Neural cell (in vitro differentiated cells): Measurements from ENCODE around the gene RSRP1. TPM values are rescaled to one million over a fixed set of nuclear protein-coding genes. Genes with fewer than 3 reads are reported as not detected.

Source experiments
- H2AFZ ChIP-seq: fragments of 200-600, 300-800 bp; sonication (generic), shearing (Covaris generic); 2 replicates; pipeline ENCODE4 v1.6.0; 2014; ENCODE audit warnings: low read depth, mild to moderate bottlenecking, antibody characterized with exemption, low read length, moderate library complexity
- H3F3A ChIP-seq: fragments of 200-600 bp; shearing (Covaris generic); 2 replicates; pipeline ENCODE4 v1.6.1; 2016; ENCODE audit warnings: mild to moderate bottlenecking, moderate library complexity, mixed read lengths, antibody characterized with exemption, low read length; ENCODE audit not compliant: insufficient read depth, poor library complexity, severe bottlenecking
- H3K27ac ChIP-seq: fragments of 200-600, 300-800 bp; sonication (generic), shearing (Covaris generic); 2 replicates; pipeline ENCODE4 v1.5.1; 2014; ENCODE audit warnings: mild to moderate bottlenecking, low read length, moderate library complexity
- H3K27me3 ChIP-seq: fragments of 300-800, 200-600 bp; sonication (generic), shearing (Covaris generic); 2 replicates; pipeline ENCODE4 v1.6.0; 2014; ENCODE audit warnings: mild to moderate bottlenecking, low read depth, low read length, moderate library complexity; ENCODE audit not compliant: insufficient read depth
- H3K36me3 ChIP-seq: fragments of 300-800, 200-600 bp; sonication (generic), shearing (Covaris generic); 2 replicates; pipeline ENCODE4 v1.5.1; 2014; ENCODE audit warnings: mild to moderate bottlenecking, antibody characterized with exemption, low read length, moderate library complexity; ENCODE audit not compliant: insufficient read depth
- H3K4me2 ChIP-seq: fragments of 300-800, 200-600 bp; sonication (generic), shearing (Covaris generic); 2 replicates; pipeline ENCODE4 v1.6.0; 2014; ENCODE audit warnings: mild to moderate bottlenecking, low read length
- H3K4me3 ChIP-seq: fragments of 300-800, 200-600 bp; sonication (generic), shearing (Covaris generic); 2 replicates; pipeline ENCODE4 v1.5.1; 2014; ENCODE audit warnings: mild to moderate bottlenecking, low read length, moderate library complexity
- H3K79me2 ChIP-seq: fragments of 200-600 bp; shearing (Covaris generic); replicated peaks from 2 replicates; pipeline ENCODE4 v1.6.0; 2014; ENCODE audit warnings: mild to moderate bottlenecking, low read length, moderate library complexity; ENCODE audit not compliant: insufficient read depth
- H3K9ac ChIP-seq: fragments of 300-800, 200-600 bp; sonication (generic), shearing (Covaris generic); 2 replicates; pipeline ENCODE4 v1.6.1; 2016; ENCODE audit warnings: mild to moderate bottlenecking, low read length, mixed read lengths
- H3K9me2 ChIP-seq: fragments of 200-600 bp; shearing (Covaris generic); 2 replicates; pipeline ENCODE4 v1.6.1; 2016; ENCODE audit warnings: mild to moderate bottlenecking, low read length, mixed read lengths; ENCODE audit not compliant: insufficient read depth
- H3K9me3 ChIP-seq: fragments of 200-600, 300-800 bp; sonication (generic), shearing (Covaris generic); 2 replicates; pipeline ENCODE4 v1.6.1; 2016; ENCODE audit warnings: mild to moderate bottlenecking, mixed run types, low read length, moderate library complexity, mixed read lengths
- H4K20me1 ChIP-seq: fragments of 200-600 bp; shearing (Covaris generic); 2 replicates; pipeline ENCODE4 v1.6.1; 2016; ENCODE audit warnings: mild to moderate bottlenecking, mixed run types; ENCODE audit not compliant: insufficient read depth
- EP300 ChIP-seq: fragments of 450-650 bp; conservative IDR thresholded peaks from 2 replicates; pipeline ENCODE4 v1.6.1; 2014; ENCODE audit warnings: antibody characterized with exemption, mild to moderate bottlenecking, moderate library complexity; ENCODE audit not compliant: poor library complexity, severe bottlenecking
- EZH2 ChIP-seq: fragments of 200-600, 300-800 bp; shearing (Covaris generic), sonication (generic); IDR thresholded peaks from 2 replicates; pipeline ENCODE4 v1.6.1; 2014; ENCODE audit warnings: antibody characterized with exemption, low read length, borderline replicate concordance, mild to moderate bottlenecking; ENCODE audit not compliant: insufficient read depth, poor library complexity, severe bottlenecking
- MXI1 ChIP-seq: fragments of 450-650 bp; conservative IDR thresholded peaks from 2 replicates; pipeline ENCODE4 v1.6.1; 2014; ENCODE audit warnings: antibody characterized with exemption, mild to moderate bottlenecking; ENCODE audit not compliant: poor library complexity, severe bottlenecking
- POLR2AphosphoS5 ChIP-seq: IDR thresholded peaks from 2 replicates; pipeline ENCODE4 v1.6.1; 2012
- RAD21 ChIP-seq: fragments of 450-650 bp; conservative IDR thresholded peaks from 2 replicates; pipeline ENCODE4 v1.6.1; 2014; ENCODE audit warnings: antibody characterized with exemption, mild to moderate bottlenecking, moderate library complexity
- SMC3 ChIP-seq: fragments of 450-650 bp; conservative IDR thresholded peaks from 2 replicates; pipeline ENCODE4 v1.6.1; 2014; ENCODE audit warnings: antibody characterized with exemption, mild to moderate bottlenecking, moderate library complexity; ENCODE audit not compliant: poor library complexity
- TAF1 ChIP-seq: IDR thresholded peaks from 2 replicates; pipeline ENCODE4 v1.6.1; 2012; ENCODE audit warnings: low read depth
- polyA plus RNA-seq: library from polyadenylated mRNA; depleted of rRNA; stranded (reverse); fragments of >200 nt; gene quantifications from 2 replicates; pipeline ENCODE4 v1.2.3, GENCODE V29; 2014
- TF ChIP-seq, protein P1 (sequence below): IDR thresholded peaks from 2 replicates; pipeline ENCODE4 v1.6.1; 2012; ENCODE audit warnings: borderline replicate concordance
- TF ChIP-seq, protein P2 (sequence below): fragments of 450-650 bp; IDR thresholded peaks from 2 replicates; pipeline ENCODE4 v1.5.1; 2014; ENCODE audit warnings: antibody characterized with exemption, mild to moderate bottlenecking, moderate library complexity; ENCODE audit not compliant: poor library complexity, severe bottlenecking

The RSRP1 gene
- polyA plus RNA-seq, 1 donor from 2014 or later: 152 TPM

DNA sequence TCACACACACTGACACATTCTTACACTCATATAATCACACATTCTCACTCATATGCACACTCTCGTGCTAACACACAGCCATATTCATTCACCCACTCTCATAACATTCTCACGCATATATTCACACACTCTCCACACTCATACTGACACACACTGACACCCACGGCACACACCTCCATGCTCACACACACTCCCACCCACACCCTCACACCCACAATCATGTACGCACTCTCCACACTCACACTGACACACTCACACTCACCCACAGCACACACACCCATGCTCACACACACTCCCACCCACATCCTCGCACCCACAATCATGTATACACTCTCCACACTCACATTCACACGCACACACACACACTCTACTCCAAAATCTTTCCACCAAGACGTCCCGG, 53.2 kb downstream of the RSRP1 start:
- Histone ChIP-seq H3F3A (no peaks in the 10 kb centered on the region), H3K9me2 (no peaks in the 10 kb centered on the region), H3K9ac (no peak overlapping the region), H3K27me3 (no peaks in the 10 kb centered on the region), H3K27ac (no peak overlapping the region), H3K4me2 (no peak overlapping the region), H4K20me1 (no peaks in the 10 kb centered on the region), H2AFZ (no peak overlapping the region), H3K79me2 (no peaks in the 10 kb centered on the region), H3K4me3 (no peak overlapping the region), H3K9me3 (no peaks in the 10 kb centered on the region), H3K36me3 (no peaks in the 10 kb centered on the region)
- TF ChIP-seq EP300 (no peak), RAD21 (no peak), POLR2AphosphoS5 (no peak), SMC3 (no peak), MXI1 (no peak), EZH2 (no peak)
- TF ChIP-seq, protein P1, sequence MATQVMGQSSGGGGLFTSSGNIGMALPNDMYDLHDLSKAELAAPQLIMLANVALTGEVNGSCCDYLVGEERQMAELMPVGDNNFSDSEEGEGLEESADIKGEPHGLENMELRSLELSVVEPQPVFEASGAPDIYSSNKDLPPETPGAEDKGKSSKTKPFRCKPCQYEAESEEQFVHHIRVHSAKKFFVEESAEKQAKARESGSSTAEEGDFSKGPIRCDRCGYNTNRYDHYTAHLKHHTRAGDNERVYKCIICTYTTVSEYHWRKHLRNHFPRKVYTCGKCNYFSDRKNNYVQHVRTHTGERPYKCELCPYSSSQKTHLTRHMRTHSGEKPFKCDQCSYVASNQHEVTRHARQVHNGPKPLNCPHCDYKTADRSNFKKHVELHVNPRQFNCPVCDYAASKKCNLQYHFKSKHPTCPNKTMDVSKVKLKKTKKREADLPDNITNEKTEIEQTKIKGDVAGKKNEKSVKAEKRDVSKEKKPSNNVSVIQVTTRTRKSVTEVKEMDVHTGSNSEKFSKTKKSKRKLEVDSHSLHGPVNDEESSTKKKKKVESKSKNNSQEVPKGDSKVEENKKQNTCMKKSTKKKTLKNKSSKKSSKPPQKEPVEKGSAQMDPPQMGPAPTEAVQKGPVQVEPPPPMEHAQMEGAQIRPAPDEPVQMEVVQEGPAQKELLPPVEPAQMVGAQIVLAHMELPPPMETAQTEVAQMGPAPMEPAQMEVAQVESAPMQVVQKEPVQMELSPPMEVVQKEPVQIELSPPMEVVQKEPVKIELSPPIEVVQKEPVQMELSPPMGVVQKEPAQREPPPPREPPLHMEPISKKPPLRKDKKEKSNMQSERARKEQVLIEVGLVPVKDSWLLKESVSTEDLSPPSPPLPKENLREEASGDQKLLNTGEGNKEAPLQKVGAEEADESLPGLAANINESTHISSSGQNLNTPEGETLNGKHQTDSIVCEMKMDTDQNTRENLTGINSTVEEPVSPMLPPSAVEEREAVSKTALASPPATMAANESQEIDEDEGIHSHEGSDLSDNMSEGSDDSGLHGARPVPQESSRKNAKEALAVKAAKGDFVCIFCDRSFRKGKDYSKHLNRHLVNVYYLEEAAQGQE: no peak
- TF ChIP-seq, protein P2, sequence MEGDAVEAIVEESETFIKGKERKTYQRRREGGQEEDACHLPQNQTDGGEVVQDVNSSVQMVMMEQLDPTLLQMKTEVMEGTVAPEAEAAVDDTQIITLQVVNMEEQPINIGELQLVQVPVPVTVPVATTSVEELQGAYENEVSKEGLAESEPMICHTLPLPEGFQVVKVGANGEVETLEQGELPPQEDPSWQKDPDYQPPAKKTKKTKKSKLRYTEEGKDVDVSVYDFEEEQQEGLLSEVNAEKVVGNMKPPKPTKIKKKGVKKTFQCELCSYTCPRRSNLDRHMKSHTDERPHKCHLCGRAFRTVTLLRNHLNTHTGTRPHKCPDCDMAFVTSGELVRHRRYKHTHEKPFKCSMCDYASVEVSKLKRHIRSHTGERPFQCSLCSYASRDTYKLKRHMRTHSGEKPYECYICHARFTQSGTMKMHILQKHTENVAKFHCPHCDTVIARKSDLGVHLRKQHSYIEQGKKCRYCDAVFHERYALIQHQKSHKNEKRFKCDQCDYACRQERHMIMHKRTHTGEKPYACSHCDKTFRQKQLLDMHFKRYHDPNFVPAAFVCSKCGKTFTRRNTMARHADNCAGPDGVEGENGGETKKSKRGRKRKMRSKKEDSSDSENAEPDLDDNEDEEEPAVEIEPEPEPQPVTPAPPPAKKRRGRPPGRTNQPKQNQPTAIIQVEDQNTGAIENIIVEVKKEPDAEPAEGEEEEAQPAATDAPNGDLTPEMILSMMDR: no peak

DNA sequence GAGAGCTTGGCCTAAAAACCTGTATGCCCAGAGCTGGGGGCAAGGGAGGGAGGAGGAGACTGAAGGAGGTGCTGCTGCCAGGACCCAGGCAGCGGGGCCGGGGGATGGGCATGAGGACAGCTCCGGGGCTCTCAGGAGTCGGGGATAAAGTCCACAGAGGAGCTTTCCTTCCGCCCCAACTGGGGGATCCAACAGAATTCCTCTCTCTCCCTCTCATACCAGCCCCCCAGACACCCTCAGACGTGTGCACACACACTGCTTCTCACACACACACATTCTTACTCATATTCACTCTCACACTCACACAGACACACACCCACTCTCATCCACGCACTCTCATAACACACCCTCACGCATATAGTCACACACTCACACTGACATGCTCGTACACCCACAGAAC, 54.0 kb downstream of the RSRP1 start:
- H2AFZ ChIP-seq: no peak overlapping the region
- TF ChIP-seq SMC3 (no peak), MXI1 (no peak), TAF1 (no peak), EP300 (no peak), POLR2AphosphoS5 (no peak), EZH2 (no peak), RAD21 (no peak)
- TF ChIP-seq, protein P2: no peak
- TF ChIP-seq, protein P1: no peak
- no peak overlapping the region for H3K4me2 ChIP-seq

More for the DNA sequence above, 54.0 kb downstream of the RSRP1 start:
- Histone ChIP-seq H3K4me3 (no peak overlapping the region), H3K27me3 (no peaks in the 10 kb centered on the region), H3K9me3 (no peaks in the 10 kb centered on the region), H3K36me3 (no peaks in the 10 kb centered on the region), H3K9me2 (no peaks in the 10 kb centered on the region), H3K79me2 (no peaks in the 10 kb centered on the region), H3K9ac (no peak overlapping the region), H3F3A (no peaks in the 10 kb centered on the region), H4K20me1 (no peaks in the 10 kb centered on the region), H3K27ac (no peak overlapping the region)
